OCI-LY7 (cell line): ENCODE results near the gene FAT4. TPM values are rescaled to one million over a fixed set of nuclear protein-coding genes. Genes with fewer than 3 reads are reported as not detected.

Source experiments
- BruUV-seq: library from RNA; stranded (reverse); fragments of 400-500 nt; replicated peaks from 2 replicates; lab custom pipeline; 2021; lab: Mats Ljungman, UMichigan
- CTCF ChIA-PET: fragments of 300-600 bp; sonication (Branson Sonifier 250); formaldehyde crosslinking; loops from one replicate; lab custom pipeline; 2022; ENCODE audit warnings: antibody characterized with exemption; ENCODE audit not compliant: unreplicated experiment; lab: Charles Lee
- POLR2A ChIA-PET: fragments of 300-600 bp; sonication (Branson Sonifier 250); formaldehyde crosslinking; loops from one replicate; lab custom pipeline; 2022; ENCODE audit warnings: antibody characterized with exemption; lab: Charles Lee
- DNase-seq: peaks from one replicate; pipeline ENCODE4 v3.0.0-alpha.2; 2015; ENCODE audit warnings: low spot score
- H2AFZ ChIP-seq: fragments of 200-600 bp; sonication (generic), shearing (Covaris generic); 2 replicates; pipeline ENCODE4 v1.6.1; 2014; ENCODE audit warnings: mild to moderate bottlenecking, antibody characterized with exemption, low read length, moderate library complexity
- H3K27ac ChIP-seq: fragments of 200-600 bp; sonication (generic); 2 replicates; pipeline ENCODE4 v1.5.1; 2014; ENCODE audit warnings: mixed run types, low read depth, mild to moderate bottlenecking, moderate library complexity, low read length, inconsistent platforms; ENCODE audit not compliant: poor library complexity, severe bottlenecking
- H3K36me3 ChIP-seq: fragments of 200-600 bp; sonication (generic); 2 replicates; pipeline ENCODE4 v1.6.1; 2014; ENCODE audit warnings: mild to moderate bottlenecking, antibody characterized with exemption, low read length, moderate library complexity, mixed read lengths; ENCODE audit not compliant: insufficient read depth
- H3K4me1 ChIP-seq: fragments of 200-600 bp; sonication (generic); 2 replicates; pipeline ENCODE4 v1.5.1; 2014; ENCODE audit warnings: mild to moderate bottlenecking, low read length; ENCODE audit not compliant: insufficient read depth, poor library complexity, severe bottlenecking
- H3K4me2 ChIP-seq: fragments of 200-600 bp; sonication (generic); 2 replicates; pipeline ENCODE4 v1.6.1; 2014; ENCODE audit warnings: mild to moderate bottlenecking, low read length
- H3K4me3 ChIP-seq: fragments of 200-600 bp; sonication (generic); 2 replicates; pipeline ENCODE4 v1.5.1; 2014; ENCODE audit warnings: mild to moderate bottlenecking, low read depth, low read length; ENCODE audit not compliant: poor library complexity, severe bottlenecking
- H3K79me2 ChIP-seq: fragments of 200-600 bp; sonication (generic); 2 replicates; pipeline ENCODE4 v1.6.1; 2016; ENCODE audit warnings: low read depth, mild to moderate bottlenecking, low read length, moderate library complexity, mixed read lengths; ENCODE audit not compliant: insufficient read depth
- H3K9me2 ChIP-seq: fragments of 200-600 bp; sonication (generic); 2 replicates; pipeline ENCODE4 v1.6.1; 2016; ENCODE audit warnings: mild to moderate bottlenecking, low read length, mixed read lengths; ENCODE audit not compliant: insufficient read depth
- H3K9me3 ChIP-seq: fragments of 200-600 bp; sonication (generic); 2 replicates; pipeline ENCODE4 v1.6.1; 2014; ENCODE audit warnings: mild to moderate bottlenecking, mixed run types, low read length, mixed read lengths
- H4K20me1 ChIP-seq: fragments of 200-600 bp; sonication (generic); 2 replicates; pipeline ENCODE4 v1.6.1; 2014; ENCODE audit warnings: mild to moderate bottlenecking, antibody characterized with exemption, low read length, moderate library complexity, mixed read lengths; ENCODE audit not compliant: insufficient read depth
- CTCF ChIP-seq: fragments of 200-600 bp; sonication (generic); conservative IDR thresholded peaks from 2 replicates; pipeline ENCODE4 v1.5.1; 2014; ENCODE audit warnings: mild to moderate bottlenecking, antibody characterized with exemption, low read length, moderate library complexity, mixed read lengths
- EZH2phosphoT487 ChIP-seq: fragments of 200-600 bp; sonication (generic); IDR thresholded peaks from 2 replicates; pipeline ENCODE4 v1.6.1; 2018; ENCODE audit warnings: low read depth, borderline replicate concordance, mild to moderate bottlenecking, mixed run types, antibody characterized with exemption, low read length, moderate library complexity, mixed read lengths
- intact Hi-C: fragments of 100-400 bp; cut with micrococcal nuclease; formaldehyde crosslinking; loops from one replicate; pipeline ENCODE4 v1.10.0; 2022; ENCODE audit not compliant: unreplicated experiment
- total RNA-seq, 2 experiments: library from RNA; depleted of rRNA in 1 of 2; stranded (reverse); fragments of >200 nt in 1 of 2; shearing (Covaris generic) in 1 of 2; gene quantifications; 2 replicates each; pipeline ENCODE4 v1.2.3, GENCODE V29; 2014 to 2022

FAT4 gene
- total RNA-seq, 2 experiments from 2014 or later, result not detected

- no TSS peak for BruUV-seq
- intact Hi-C loops, result no loop called here
- no peak for TF ChIP-seq EZH2phosphoT487
- no peak for TF ChIP-seq CTCF
- ChIA-PET CTCF (no interaction called here), POLR2A (no interaction called here)
- H3K9me3 ChIP-seq, result no peaks in the 10 kb centered on the region
- no peaks in the 10 kb centered on the region for H3K9me2 ChIP-seq
- no peak overlapping the region for H3K4me2 ChIP-seq
- no peaks in the 10 kb centered on the region for H3K79me2 ChIP-seq
- H3K4me1 ChIP-seq, result no peaks in the 10 kb centered on the region
- H3K27ac ChIP-seq, result no peak overlapping the region
- H4K20me1 ChIP-seq, result no peaks in the 10 kb centered on the region
- no peak overlapping the region for H3K4me3 ChIP-seq
- no peaks in the 10 kb centered on the region for H3K36me3 ChIP-seq
- DNase-seq, result no peak
- no peak overlapping the region for H2AFZ ChIP-seq
Measured at GRCh38 chr4:125317525-125317877, 2.7 kb downstream of the FAT4 start.

- Histone ChIP-seq H2AFZ (no peak overlapping the region), H3K4me1 (no peaks in the 10 kb centered on the region), H3K4me3 (no peak overlapping the region), H3K27ac (no peak overlapping the region), H3K36me3 (no peaks in the 10 kb centered on the region), H3K4me2 (no peak overlapping the region), H4K20me1 (no peaks in the 10 kb centered on the region), H3K79me2 (no peaks in the 10 kb centered on the region), H3K9me3 (no peaks in the 10 kb centered on the region), H3K9me2 (no peaks in the 10 kb centered on the region)
- BruUV-seq, result no TSS peak
- CTCF ChIA-PET, result no interaction called here
- no peak for DNase-seq
- TF ChIP-seq CTCF (no peak), EZH2phosphoT487 (no peak)
- POLR2A ChIA-PET, result no interaction called here
- intact Hi-C loops, result no loop called here
Measured at GRCh38 chr4:125319311-125319710, 4.6 kb downstream of the FAT4 start.

- no TSS peak for BruUV-seq
- Histone ChIP-seq H3K27ac (no peak overlapping the region), H3K79me2 (no peaks in the 10 kb centered on the region), H3K4me2 (no peak overlapping the region), H4K20me1 (no peaks in the 10 kb centered on the region), H3K9me3 (no peaks in the 10 kb centered on the region), H3K4me3 (no peak overlapping the region), H2AFZ (no peak overlapping the region), H3K4me1 (no peaks in the 10 kb centered on the region), H3K36me3 (no peaks in the 10 kb centered on the region), H3K9me2 (no peaks in the 10 kb centered on the region)
- no peak for DNase-seq
- TF ChIP-seq EZH2phosphoT487, result no peak
- TF ChIP-seq CTCF, result no peak
- POLR2A ChIA-PET, result interaction anchor here (1.2 to 1.4 kb wide), 2 partner anchors 15 to 24 kb away, joined by 3 to 4 read pairs; no protein-coding TSS in a partner anchor
- CTCF ChIA-PET, result no interaction called here
- intact Hi-C loops, result no loop called here
Measured at GRCh38 chr4:125321709-125322365, 7.1 kb downstream of the FAT4 start.
